Pericardium fibroblast (primary cell): ENCODE results near the gene ID4. TPM values are rescaled to one million over a fixed set of nuclear protein-coding genes. Genes with fewer than 3 reads are reported as not detected.

Source experiments
- total RNA-seq: library from RNA; depleted of rRNA; stranded (reverse); fragments of >200 nt; gene quantifications from 2 replicates; pipeline ENCODE4 v1.2.3, GENCODE V29; 2015

Gene ID4
- 3.1 and 18.4 TPM in 2 replicates for total RNA-seq

GRCh38 chr6:19836799-19837510 lies at the start of gene ID4:
TSS of gene ID4 (plus strand) at chr6:19837370. CDS start at chr6:19837755, 385 bp downstream.

